ENCODE data around the gene NPAS3.

NPAS3 gene

GRCh38 chr14:33455654-33456345, 517.1 kb downstream of the NPAS3 start:
- Histone ChIP-seq H3K4me3 (ENCODE audit: low read depth, low read length) (no peak overlapping the region), H3K9me3 (ENCODE audit: control insufficient read depth, insufficient read depth, low read depth, low read length) (no peaks in the 10 kb centered on the region), H3K4me1 (ENCODE audit: control insufficient read depth, insufficient read depth, low read length) (peaks cover 7% of the 10 kb centered on the region), H3K36me3 (ENCODE audit: control insufficient read depth in 2 of 2, insufficient read depth in 1 of 2, low read length in 2 of 2) (no peaks in the 10 kb centered on the region), H3K27ac (ENCODE audit: extremely low read depth, low read depth, low read length) (no peak overlapping the region)
- POLR2A ChIA-PET: no interaction called here
- CTCF ChIA-PET: no interaction called here
- TF ChIP-seq YY1 (tag by site-specific recombination; IDR thresholded peaks at IDR 0.05): no peak
- no peak for TF ChIP-seq ZNF473 (tag by site-specific recombination; IDR thresholded peaks at IDR 0.05)
- TF ChIP-seq BCL11B (tag by site-specific recombination; IDR thresholded peaks at IDR 0.05; ENCODE audit: low read depth): no peak
- TF ChIP-seq PRDM4 (tag by site-specific recombination; IDR thresholded peaks at IDR 0.05): no peak
- TF ChIP-seq ZNF529 (tag by site-specific recombination; IDR thresholded peaks at IDR 0.05; ENCODE audit: insufficient replicate concordance): no peak
- TF ChIP-seq ZFHX2 (tag by site-specific recombination; conservative IDR thresholded peaks at IDR 0.05): no peak
- no peak for TF ChIP-seq HIC1 (tag by site-specific recombination; IDR thresholded peaks at IDR 0.05)
- no peak for TF ChIP-seq ZNF626 (tag by site-specific recombination; IDR thresholded peaks at IDR 0.05)
- no peak for TF ChIP-seq ZNF677 (tag by site-specific recombination; IDR thresholded peaks at IDR 0.05)
- no peak for TF ChIP-seq ZNF514 (tag by site-specific recombination; IDR thresholded peaks at IDR 0.05)
- TF ChIP-seq HOXC10 (CRISPR knock-in tag; IDR thresholded peaks at IDR 0.05): no peak
- TF ChIP-seq REST (tag by site-specific recombination; IDR thresholded peaks at IDR 0.05): no peak
- no peak for TF ChIP-seq ZSCAN16 (tag by site-specific recombination; IDR thresholded peaks at IDR 0.05)
- TF ChIP-seq INSM2 (tag by site-specific recombination; IDR thresholded peaks at IDR 0.05): no peak
- no peak for TF ChIP-seq ZNF518A (tag by site-specific recombination; conservative IDR thresholded peaks at IDR 0.05; ENCODE audit: low read depth)
- TF ChIP-seq ZNF623 (tag by site-specific recombination; IDR thresholded peaks at IDR 0.05): no peak
- no peak for TF ChIP-seq ZNF121 (tag by site-specific recombination; IDR thresholded peaks at IDR 0.05)
- TF ChIP-seq ZNF221 (tag by site-specific recombination; IDR thresholded peaks at IDR 0.05; ENCODE audit: borderline replicate concordance): no peak
